HEK293 (cell line): ENCODE data around the gene E2F4.

ENCODE experiments used
- CTCF ChIA-PET: fragments of 350-600 bp; formaldehyde crosslinking; extraction: SDS; loops from one replicate; lab custom pipeline; 2021; ENCODE audit warnings: antibody characterized with exemption; lab: Yijun Ruan, JAX
- POLR2A ChIA-PET: fragments of 300-600 bp; formaldehyde crosslinking; extraction: SDS; loops from one replicate; lab custom pipeline; 2020; ENCODE audit warnings: antibody characterized with exemption, inconsistent platforms; lab: Yijun Ruan, JAX
- H3K27ac ChIP-seq: fragments of 200-500 bp; sonication (Bioruptor generic); 2 replicates; pipeline ENCODE4 v1.5.1; 2014; ENCODE audit warnings: low read depth, low read length, control low read depth, inconsistent platforms; ENCODE audit errors: extremely low read depth
- H3K36me3 ChIP-seq, 2 experiments: fragments of 200-500 bp in 1 of 2; sonication (Bioruptor generic) in 1 of 2; 1 replicate in 1 of 2; 2 replicates in 1 of 2; pipeline ENCODE4 v1.5.1; 2014 to 2017; ENCODE audit warnings: inconsistent platforms in 2 of 2, low read length in 2 of 2; ENCODE audit not compliant: control insufficient read depth in 2 of 2, insufficient read depth in 1 of 2
- H3K4me1 ChIP-seq: fragments of 200-500 bp; sonication (Bioruptor generic); 2 replicates; pipeline ENCODE4 v1.5.1; 2014; ENCODE audit warnings: mild to moderate bottlenecking, low read length, inconsistent platforms; ENCODE audit not compliant: control insufficient read depth, insufficient read depth
- H3K4me3 ChIP-seq: 2 replicates; pipeline ENCODE4 v1.5.1; 2011; ENCODE audit warnings: low read depth, mild to moderate bottlenecking, control low read depth, low read length, moderate library complexity
- H3K9me3 ChIP-seq: fragments of 200-500 bp; sonication (Bioruptor generic); 2 replicates; pipeline ENCODE4 v1.5.1; 2014; ENCODE audit warnings: low read depth, low read length, inconsistent platforms; ENCODE audit not compliant: control insufficient read depth, insufficient read depth
- KLF16 ChIP-seq: fragments of 450-650 bp; formaldehyde crosslinking; IDR thresholded peaks from 2 replicates; pipeline ENCODE4 v1.5.1; 2017; ENCODE audit warnings: missing biosample characterization, missing genetic modification characterization
- KLF9 ChIP-seq: fragments of 450-650 bp; formaldehyde crosslinking; IDR thresholded peaks from 2 replicates; pipeline ENCODE4 v1.5.1; 2016; ENCODE audit warnings: missing biosample characterization, missing genetic modification characterization, low read depth
- SCRT1 ChIP-seq: fragments of 450-650 bp; formaldehyde crosslinking; IDR thresholded peaks from 2 replicates; pipeline ENCODE4 v1.5.1; 2016; ENCODE audit warnings: missing biosample characterization, missing genetic modification characterization, borderline replicate concordance
- SCRT2 ChIP-seq: fragments of 450-650 bp; formaldehyde crosslinking; IDR thresholded peaks from 2 replicates; pipeline ENCODE4 v1.5.1; 2016; ENCODE audit warnings: missing biosample characterization, missing genetic modification characterization
- ZBTB17 ChIP-seq: fragments of 450-650 bp; formaldehyde crosslinking; IDR thresholded peaks from 2 replicates; pipeline ENCODE4 v1.5.1; 2016; ENCODE audit warnings: missing biosample characterization, missing genetic modification characterization
- ZBTB8A ChIP-seq: fragments of 450-650 bp; formaldehyde crosslinking; IDR thresholded peaks from 2 replicates; pipeline ENCODE4 v1.5.1; 2016; ENCODE audit warnings: missing biosample characterization, missing genetic modification characterization
- ZNF341 ChIP-seq: fragments of 450-650 bp; formaldehyde crosslinking; IDR thresholded peaks from 2 replicates; pipeline ENCODE4; 2016; ENCODE audit warnings: low read depth, missing biosample characterization, missing genetic modification characterization
- ZNF433 ChIP-seq: fragments of 450-650 bp; formaldehyde crosslinking; IDR thresholded peaks from 2 replicates; pipeline ENCODE4 v1.5.1; 2016; ENCODE audit warnings: missing biosample characterization, missing genetic modification characterization, low read depth
- ZNF473 ChIP-seq: fragments of 450-650 bp; formaldehyde crosslinking; IDR thresholded peaks from 2 replicates; pipeline ENCODE4 v1.5.1; 2017; ENCODE audit warnings: missing biosample characterization, missing genetic modification characterization
- ZNF501 ChIP-seq: fragments of 450-650 bp; formaldehyde crosslinking; IDR thresholded peaks from 2 replicates; pipeline ENCODE4 v1.5.1; 2016; ENCODE audit warnings: missing biosample characterization, missing genetic modification characterization
- ZNF558 ChIP-seq: fragments of 450-650 bp; formaldehyde crosslinking; IDR thresholded peaks from 2 replicates; pipeline ENCODE4 v1.5.1; 2016; ENCODE audit warnings: missing biosample characterization, missing genetic modification characterization
- ZNF585B ChIP-seq: fragments of 450-650 bp; formaldehyde crosslinking; IDR thresholded peaks from 2 replicates; pipeline ENCODE4 v1.5.1; 2016; ENCODE audit warnings: missing biosample characterization, missing genetic modification characterization
- ZNF626 ChIP-seq: fragments of 450-650 bp; sonication (Bioruptor Pico); formaldehyde crosslinking; IDR thresholded peaks from 2 replicates; pipeline ENCODE4 v1.5.1; 2018; ENCODE audit warnings: missing biosample characterization, missing genetic modification characterization, inconsistent platforms
- ZNF670 ChIP-seq: fragments of 450-650 bp; formaldehyde crosslinking; IDR thresholded peaks from 2 replicates; pipeline ENCODE4 v1.5.1; 2016; ENCODE audit warnings: missing biosample characterization, missing genetic modification characterization, low read depth
- TF ChIP-seq, protein P1 (sequence below): fragments of 450-650 bp; formaldehyde crosslinking; IDR thresholded peaks from 2 replicates; pipeline ENCODE4 v1.5.1; 2016; ENCODE audit warnings: missing biosample characterization, missing genetic modification characterization
- TF ChIP-seq, protein P2 (sequence below): IDR thresholded peaks from 2 replicates; pipeline ENCODE4 v1.6.1; 2011; ENCODE audit warnings: mild to moderate bottlenecking, low read depth, low read length, borderline replicate concordance
- TF ChIP-seq, protein P3 (sequence below): fragments of 450-650 bp; formaldehyde crosslinking; IDR thresholded peaks from 2 replicates; pipeline ENCODE4 v1.5.1; 2016; ENCODE audit warnings: missing biosample characterization, missing genetic modification characterization
- TF ChIP-seq, protein P4 (sequence below): fragments of 450-650 bp; formaldehyde crosslinking; IDR thresholded peaks from 2 replicates; pipeline ENCODE4; 2016; ENCODE audit warnings: missing biosample characterization, missing genetic modification characterization
- TF ChIP-seq, protein P5 (sequence below): fragments of 450-650 bp; formaldehyde crosslinking; IDR thresholded peaks from 2 replicates; pipeline ENCODE4 v1.5.1; 2017; ENCODE audit warnings: missing biosample characterization, missing genetic modification characterization

Gene E2F4

DNA sequence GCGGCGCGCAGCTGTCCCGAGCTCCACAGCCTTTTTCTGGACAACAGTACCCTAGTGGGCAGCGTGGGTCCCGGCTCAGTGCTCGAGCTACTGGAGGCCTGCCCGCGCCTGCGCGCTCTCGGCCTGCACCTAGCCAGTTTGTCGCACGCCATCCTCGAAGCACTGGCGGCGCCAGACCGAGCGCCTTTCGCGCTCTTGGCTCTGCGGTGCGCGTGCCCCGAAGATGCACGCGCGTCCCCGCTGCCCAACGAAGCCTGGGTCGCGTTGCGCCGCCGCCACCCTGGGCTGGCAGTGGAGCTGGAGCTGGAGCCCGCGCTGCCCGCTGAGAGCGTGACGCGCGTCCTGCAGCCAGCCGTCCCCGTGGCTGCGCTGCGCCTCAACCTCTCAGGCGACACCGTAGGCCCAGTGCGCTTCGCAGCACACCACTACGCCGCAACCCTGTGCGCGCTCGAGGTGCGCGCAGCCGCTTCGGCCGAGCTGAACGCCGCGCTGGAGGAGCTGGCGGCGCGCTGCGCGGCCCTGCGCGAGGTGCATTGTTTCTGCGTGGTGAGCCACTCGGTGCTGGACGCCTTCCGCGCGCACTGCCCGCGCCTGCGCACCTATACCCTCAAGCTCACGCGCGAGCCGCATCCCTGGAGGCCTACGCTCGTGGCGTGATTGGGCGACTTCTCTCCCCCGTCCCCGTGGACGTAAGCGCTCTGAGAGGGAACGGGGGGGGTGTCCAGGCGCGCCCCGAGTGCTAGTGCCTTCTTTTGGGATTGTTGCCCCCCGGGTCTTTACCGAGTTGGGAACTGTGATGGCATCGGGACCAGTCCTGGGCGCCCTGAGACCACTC is 28.6 kb upstream of the E2F4 start:
- no peak overlapping the region for H3K27ac ChIP-seq
- H3K36me3 ChIP-seq: peaks cover 0 to 3% of the 10 kb centered on the region in 2 experiments; a peak in 1 of 3 replicates
- H3K9me3 ChIP-seq: no peaks in the 10 kb centered on the region
- POLR2A ChIA-PET: interaction anchor here (1.5 kb wide), 1 partner anchor 11 kb away, joined by 3 read pairs; no protein-coding TSS in a partner anchor
- TF ChIP-seq ZNF501 (tag by site-specific recombination) (no peak), ZBTB8A (tag by site-specific recombination) (no peak)
- TF ChIP-seq, protein P1, sequence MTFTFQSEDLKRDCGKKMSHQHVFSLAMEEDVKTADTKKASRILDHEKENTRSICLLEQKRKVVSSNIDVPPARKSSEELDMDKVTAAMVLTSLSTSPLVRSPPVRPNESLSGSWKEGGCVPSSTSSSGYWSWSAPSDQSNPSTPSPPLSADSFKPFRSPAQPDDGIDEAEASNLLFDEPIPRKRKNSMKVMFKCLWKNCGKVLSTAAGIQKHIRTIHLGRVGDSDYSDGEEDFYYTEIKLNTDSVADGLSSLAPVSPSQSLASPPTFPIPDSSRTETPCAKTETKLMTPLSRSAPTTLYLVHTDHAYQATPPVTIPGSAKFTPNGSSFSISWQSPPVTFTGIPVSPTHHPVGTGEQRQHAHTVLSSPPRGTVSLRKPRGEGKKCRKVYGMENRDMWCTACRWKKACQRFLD (tag by site-specific recombination): no peak
- TF ChIP-seq, all 188 proteins: peak for 0
- no peaks in the 10 kb centered on the region for H3K4me1 ChIP-seq
- CTCF ChIA-PET: interaction anchor here (0.6 to 1.6 kb wide), 2 partner anchors 17 to 29 kb away, joined by 3 to 5 read pairs; no protein-coding TSS in a partner anchor
- no peak overlapping the region for H3K4me3 ChIP-seq

DNA sequence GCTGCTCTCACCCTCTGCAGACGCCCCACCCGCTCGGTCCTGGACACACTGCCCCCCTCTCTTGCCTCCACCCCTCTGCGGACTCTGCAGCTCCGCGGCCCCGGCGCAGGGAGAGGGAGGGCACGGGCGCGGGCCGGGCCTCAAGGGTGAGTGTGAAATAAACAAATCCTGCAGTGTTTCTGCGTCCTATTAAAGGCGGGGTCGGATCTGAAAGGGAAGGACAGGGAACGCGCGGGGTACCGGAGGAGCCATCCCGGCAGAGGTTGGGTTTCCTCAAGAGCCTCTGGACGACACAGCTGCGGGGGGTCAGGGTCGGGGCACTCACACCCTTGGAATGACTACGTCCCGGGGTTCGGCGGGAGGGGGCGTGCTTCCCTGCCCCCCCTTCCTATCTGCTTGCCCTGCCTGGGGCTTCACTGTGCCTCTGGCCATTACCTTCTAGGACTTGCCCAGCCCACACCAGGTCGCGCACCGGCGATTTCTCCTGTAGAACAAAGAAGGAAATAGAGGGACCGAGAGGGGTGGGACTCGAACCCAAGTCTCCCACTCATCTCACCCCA is 27.9 kb upstream of the E2F4 start:
- peaks cover 0 to 3% of the 10 kb centered on the region in 2 experiments; a peak in 1 of 3 replicates for H3K36me3 ChIP-seq
- no peak overlapping the region for H3K4me3 ChIP-seq
- H3K27ac ChIP-seq: no peak overlapping the region
- ChIA-PET CTCF (interaction anchor here (0.5 to 0.6 kb wide), 2 partner anchors 11 to 114 kb away, joined by 3 read pairs; no protein-coding TSS in a partner anchor), POLR2A (interaction anchor here (1.5 kb wide), 1 partner anchor 10 kb away, joined by 3 read pairs; no protein-coding TSS in a partner anchor)
- no peak for TF ChIP-seq ZNF341 (tag by site-specific recombination)
- TF ChIP-seq SCRT2 (tag by site-specific recombination): no peak
- TF ChIP-seq, protein P2, sequence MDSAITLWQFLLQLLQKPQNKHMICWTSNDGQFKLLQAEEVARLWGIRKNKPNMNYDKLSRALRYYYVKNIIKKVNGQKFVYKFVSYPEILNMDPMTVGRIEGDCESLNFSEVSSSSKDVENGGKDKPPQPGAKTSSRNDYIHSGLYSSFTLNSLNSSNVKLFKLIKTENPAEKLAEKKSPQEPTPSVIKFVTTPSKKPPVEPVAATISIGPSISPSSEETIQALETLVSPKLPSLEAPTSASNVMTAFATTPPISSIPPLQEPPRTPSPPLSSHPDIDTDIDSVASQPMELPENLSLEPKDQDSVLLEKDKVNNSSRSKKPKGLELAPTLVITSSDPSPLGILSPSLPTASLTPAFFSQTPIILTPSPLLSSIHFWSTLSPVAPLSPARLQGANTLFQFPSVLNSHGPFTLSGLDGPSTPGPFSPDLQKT: no peak
- no peak for TF ChIP-seq ZNF473 (tag by site-specific recombination)
- TF ChIP-seq ZNF626 (tag by site-specific recombination): no peak
- no peak for TF ChIP-seq ZBTB17 (tag by site-specific recombination)
- no peak for TF ChIP-seq KLF9 (tag by site-specific recombination)
- no peak for TF ChIP-seq SCRT1 (tag by site-specific recombination)
- TF ChIP-seq ZNF558: no peak
- TF ChIP-seq, protein P3, sequence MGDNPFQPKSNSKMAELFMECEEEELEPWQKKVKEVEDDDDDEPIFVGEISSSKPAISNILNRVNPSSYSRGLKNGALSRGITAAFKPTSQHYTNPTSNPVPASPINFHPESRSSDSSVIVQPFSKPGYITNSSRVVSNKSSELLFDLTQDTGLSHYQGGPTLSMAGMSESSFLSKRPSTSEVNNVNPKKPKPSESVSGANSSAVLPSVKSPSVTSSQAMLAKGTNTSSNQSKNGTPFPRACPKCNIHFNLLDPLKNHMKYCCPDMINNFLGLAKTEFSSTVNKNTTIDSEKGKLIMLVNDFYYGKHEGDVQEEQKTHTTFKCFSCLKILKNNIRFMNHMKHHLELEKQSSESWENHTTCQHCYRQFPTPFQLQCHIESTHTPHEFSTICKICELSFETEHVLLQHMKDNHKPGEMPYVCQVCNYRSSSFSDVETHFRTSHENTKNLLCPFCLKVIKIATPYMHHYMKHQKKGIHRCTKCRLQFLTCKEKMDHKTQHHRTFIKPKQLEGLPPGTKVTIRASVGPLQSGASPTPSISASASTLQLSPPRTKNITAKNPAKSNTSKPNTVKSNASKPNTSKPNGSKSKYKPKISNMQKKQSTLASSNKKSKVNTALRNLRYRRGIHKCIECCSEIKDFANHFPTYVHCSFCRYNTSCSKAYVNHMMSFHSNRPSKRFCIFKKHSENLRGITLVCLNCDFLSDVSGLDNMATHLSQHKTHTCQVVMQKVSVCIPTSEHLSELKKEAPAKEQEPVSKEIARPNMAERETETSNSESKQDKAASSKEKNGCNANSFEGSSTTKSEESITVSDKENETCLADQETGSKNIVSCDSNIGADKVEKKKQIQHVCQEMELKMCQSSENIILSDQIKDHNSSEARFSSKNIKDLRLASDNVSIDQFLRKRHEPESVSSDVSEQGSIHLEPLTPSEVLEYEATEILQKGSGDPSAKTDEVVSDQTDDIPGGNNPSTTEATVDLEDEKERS (tag by site-specific recombination): no peak
- no peaks in the 10 kb centered on the region for H3K9me3 ChIP-seq
- no peaks in the 10 kb centered on the region for H3K4me1 ChIP-seq

DNA sequence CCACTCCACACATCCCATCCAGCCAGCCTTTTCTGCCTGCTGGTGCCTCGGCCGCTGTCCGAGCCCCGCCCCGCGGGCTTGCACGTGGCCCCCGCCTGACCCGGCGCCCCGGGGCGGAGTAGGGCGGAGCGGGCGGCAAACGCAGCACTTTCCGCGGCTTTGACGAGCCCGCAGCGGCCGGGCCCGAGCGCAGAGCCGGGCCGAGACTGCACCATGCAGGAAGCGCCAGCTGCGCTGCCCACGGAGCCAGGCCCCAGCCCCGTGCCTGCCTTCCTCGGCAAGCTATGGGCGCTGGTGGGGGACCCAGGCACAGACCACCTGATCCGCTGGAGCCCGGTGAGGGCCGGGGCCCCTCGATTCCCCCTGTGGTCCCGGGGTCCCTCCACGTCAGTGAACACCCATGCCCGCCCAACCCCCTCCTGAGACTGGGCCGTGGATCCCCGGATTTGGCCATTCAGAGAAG is 27.3 kb upstream of the E2F4 start, which contains the start of gene HSF4:
TSS of gene HSF4 (plus strand) at position 147 of the 463 bp plus-strand sequence. CDS start at position 214, 67 bp downstream.
- ChIA-PET CTCF (interaction anchor here (0.5 to 0.6 kb wide), 2 partner anchors 11 to 114 kb away, joined by 3 read pairs; no protein-coding TSS in a partner anchor), POLR2A (no interaction called here)
- H3K27ac ChIP-seq: no peak within 1 kb of the TSS
- H3K4me3 ChIP-seq: no peak within 1 kb of the TSS
- peaks cover 0 to 3% of the 10 kb centered on the region in 2 experiments; a peak in 1 of 3 replicates for H3K36me3 ChIP-seq
- no peak for TF ChIP-seq KLF16 (tag by site-specific recombination)
- TF ChIP-seq, protein P4, sequence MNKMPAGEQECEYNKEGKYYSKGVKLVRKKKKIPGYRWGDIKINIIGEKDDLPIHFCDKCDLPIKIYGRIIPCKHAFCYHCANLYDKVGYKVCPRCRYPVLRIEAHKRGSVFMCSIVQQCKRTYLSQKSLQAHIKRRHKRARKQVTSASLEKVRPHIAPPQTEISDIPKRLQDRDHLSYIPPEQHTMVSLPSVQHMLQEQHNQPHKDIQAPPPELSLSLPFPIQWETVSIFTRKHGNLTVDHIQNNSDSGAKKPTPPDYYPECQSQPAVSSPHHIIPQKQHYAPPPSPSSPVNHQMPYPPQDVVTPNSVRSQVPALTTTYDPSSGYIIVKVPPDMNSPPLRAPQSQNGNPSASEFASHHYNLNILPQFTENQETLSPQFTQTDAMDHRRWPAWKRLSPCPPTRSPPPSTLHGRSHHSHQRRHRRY (tag by site-specific recombination): no peak
- TF ChIP-seq, protein P5, sequence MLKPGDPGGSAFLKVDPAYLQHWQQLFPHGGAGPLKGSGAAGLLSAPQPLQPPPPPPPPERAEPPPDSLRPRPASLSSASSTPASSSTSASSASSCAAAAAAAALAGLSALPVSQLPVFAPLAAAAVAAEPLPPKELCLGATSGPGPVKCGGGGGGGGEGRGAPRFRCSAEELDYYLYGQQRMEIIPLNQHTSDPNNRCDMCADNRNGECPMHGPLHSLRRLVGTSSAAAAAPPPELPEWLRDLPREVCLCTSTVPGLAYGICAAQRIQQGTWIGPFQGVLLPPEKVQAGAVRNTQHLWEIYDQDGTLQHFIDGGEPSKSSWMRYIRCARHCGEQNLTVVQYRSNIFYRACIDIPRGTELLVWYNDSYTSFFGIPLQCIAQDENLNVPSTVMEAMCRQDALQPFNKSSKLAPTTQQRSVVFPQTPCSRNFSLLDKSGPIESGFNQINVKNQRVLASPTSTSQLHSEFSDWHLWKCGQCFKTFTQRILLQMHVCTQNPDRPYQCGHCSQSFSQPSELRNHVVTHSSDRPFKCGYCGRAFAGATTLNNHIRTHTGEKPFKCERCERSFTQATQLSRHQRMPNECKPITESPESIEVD (tag by site-specific recombination): no peak
- no peak for TF ChIP-seq ZNF585B (tag by site-specific recombination)
- TF ChIP-seq ZNF670 (tag by site-specific recombination): no peak
- no peak for TF ChIP-seq ZNF433 (tag by site-specific recombination)
- no peaks in the 10 kb centered on the region for H3K9me3 ChIP-seq
- H3K4me1 ChIP-seq: no peaks in the 10 kb centered on the region
